ENCODE data around the gene ACOT8. TPM values are rescaled to one million over a fixed set of nuclear protein-coding genes. Genes with fewer than 3 reads are reported as not detected.
A peak's percentile ranks its signal among the peaks of the same experiment; 100 is the strongest.
"Not testable (repeated sequence)": the region's sequence is repeated elsewhere in the genome, so short reads cannot be mapped to it uniquely, and the experiment has no call there.

ACOT8 gene
- total RNA-seq, 1 donor from 2014 or later: 15.9 TPM

GRCh38 chr20:45833883-45834796, 23.1 kb downstream of the ACOT8 start:
- Mint-ChIP-seq H3K4me3 (ENCODE audit: unreplicated experiment) (peak overlapping the region; percentile 89), H3K27ac (ENCODE audit: unreplicated experiment) (peak overlapping the region; percentile 87), H3K4me1 (ENCODE audit: low read depth) (peaks cover 41% of the 10 kb centered on the region), H3K36me3 (ENCODE audit: low read depth) (peaks cover 1% of the 10 kb centered on the region), H3K27me3 (ENCODE audit: low read depth) (no peaks in the 10 kb centered on the region), H3K9me3 (ENCODE audit: low read depth) (no peaks in the 10 kb centered on the region)
- DNase-seq (ENCODE audit: low spot score): peak; percentile 92
- TF ChIP-seq CTCF (IDR thresholded peaks at IDR 0.05): no peak

DNA sequence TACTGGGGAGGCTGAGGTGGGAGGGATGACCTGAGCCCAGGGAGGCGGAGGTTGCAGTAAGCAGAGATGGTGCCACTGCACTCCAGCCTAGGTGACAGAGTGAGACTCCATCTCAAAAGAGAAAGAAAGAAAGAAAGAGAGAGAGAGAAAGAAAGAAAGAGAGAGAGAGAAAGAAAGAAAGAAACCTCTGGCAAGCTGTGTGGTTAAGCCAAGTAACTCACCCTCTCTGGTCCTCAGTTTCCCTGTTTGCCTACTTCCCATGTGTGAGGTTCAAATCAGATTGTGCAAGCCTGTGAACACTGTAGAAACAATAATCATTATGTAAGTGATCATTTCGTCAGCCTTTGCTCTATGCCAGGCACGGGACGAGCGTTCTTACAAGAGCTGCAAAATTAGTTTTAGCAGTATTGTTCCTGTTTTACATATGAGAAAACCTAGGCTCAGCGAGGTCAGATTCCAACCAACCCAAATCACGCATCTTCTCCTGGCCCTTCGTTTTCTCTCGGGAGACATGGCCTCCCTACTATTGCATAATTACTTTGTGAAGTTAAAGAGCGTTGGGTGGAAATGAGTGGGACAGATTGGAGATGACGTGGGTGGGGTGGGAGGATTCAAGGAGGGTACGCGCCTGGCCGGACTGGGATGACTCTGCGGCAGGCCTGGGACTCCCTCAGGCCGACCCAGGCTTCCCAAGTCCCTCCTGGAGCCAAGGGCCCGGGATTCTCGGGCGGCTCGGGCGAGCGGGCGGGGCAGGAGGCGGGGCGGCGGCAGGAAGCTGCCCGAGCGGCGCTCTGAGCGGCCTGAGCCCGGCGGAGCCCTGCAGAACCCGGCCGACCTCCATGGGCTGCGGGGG, 23.9 kb downstream of the ACOT8 start, which contains the start of gene SNX21:
SNX21 (plus strand) TSS at position 770 of the 853 bp plus-strand sequence. CDS start 121 bp downstream, outside the sequence.
- no peak for DNase-seq (ENCODE audit: low spot score)
- no peak for TF ChIP-seq CTCF (IDR thresholded peaks at IDR 0.05)
- Mint-ChIP-seq H3K36me3 (ENCODE audit: low read depth) (peaks cover 1% of the 10 kb centered on the region), H3K9me3 (ENCODE audit: low read depth) (no peaks in the 10 kb centered on the region), H3K27ac (ENCODE audit: unreplicated experiment) (peak within 1 kb of the TSS; percentile 87), H3K4me3 (ENCODE audit: unreplicated experiment) (peak within 1 kb of the TSS; percentile 89), H3K4me1 (ENCODE audit: low read depth) (peaks cover 50% of the 10 kb centered on the region), H3K27me3 (ENCODE audit: low read depth) (no peaks in the 10 kb centered on the region)

GRCh38 chr20:45832619-45833018, 24.6 kb downstream of the ACOT8 start:
- Mint-ChIP-seq H3K27me3 (ENCODE audit: low read depth) (no peaks in the 10 kb centered on the region), H3K4me3 (ENCODE audit: unreplicated experiment) (peak overlapping the region; percentile 89), H3K36me3 (ENCODE audit: low read depth) (peaks cover 1% of the 10 kb centered on the region), H3K4me1 (ENCODE audit: low read depth) (peaks cover 56% of the 10 kb centered on the region), H3K27ac (ENCODE audit: unreplicated experiment) (peak overlapping the region; percentile 85), H3K9me3 (ENCODE audit: low read depth) (no peaks in the 10 kb centered on the region)
- TF ChIP-seq CTCF (IDR thresholded peaks at IDR 0.05): no peak
- DNase-seq (ENCODE audit: low spot score): no peak

DNA sequence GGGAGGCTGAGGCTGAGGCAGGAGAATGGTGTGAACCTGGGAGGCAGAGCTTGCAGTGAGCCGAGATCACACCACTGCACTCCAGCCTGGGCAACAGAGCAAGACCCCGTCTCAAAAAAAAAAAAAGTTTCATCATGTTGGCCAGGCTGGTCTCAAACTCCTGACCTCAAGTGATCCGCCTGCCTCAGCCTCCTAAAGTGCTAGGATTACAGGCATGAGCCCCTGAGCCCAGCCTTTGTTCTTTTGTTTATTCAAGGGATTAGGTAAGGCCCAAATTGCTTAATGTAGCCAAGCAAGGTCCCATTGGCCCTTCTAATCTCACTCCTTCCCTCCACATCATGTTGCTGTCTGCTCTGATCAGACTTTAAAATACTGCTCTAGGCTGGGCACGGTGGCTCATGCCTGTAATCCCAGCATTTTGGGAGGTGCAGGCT, 27.5 kb downstream of the ACOT8 start:
- not testable (repeated sequence) for H3K27me3 Mint-ChIP-seq (ENCODE audit: low read depth); H3K4me3 Mint-ChIP-seq (ENCODE audit: unreplicated experiment); H3K9me3 Mint-ChIP-seq (ENCODE audit: low read depth); DNase-seq (ENCODE audit: low spot score); H3K36me3 Mint-ChIP-seq (ENCODE audit: low read depth)
- peaks cover 51% of the 10 kb centered on the region for H3K4me1 Mint-ChIP-seq (ENCODE audit: low read depth)
- H3K27ac Mint-ChIP-seq (ENCODE audit: unreplicated experiment): peak overlapping the region; percentile 35

DNA sequence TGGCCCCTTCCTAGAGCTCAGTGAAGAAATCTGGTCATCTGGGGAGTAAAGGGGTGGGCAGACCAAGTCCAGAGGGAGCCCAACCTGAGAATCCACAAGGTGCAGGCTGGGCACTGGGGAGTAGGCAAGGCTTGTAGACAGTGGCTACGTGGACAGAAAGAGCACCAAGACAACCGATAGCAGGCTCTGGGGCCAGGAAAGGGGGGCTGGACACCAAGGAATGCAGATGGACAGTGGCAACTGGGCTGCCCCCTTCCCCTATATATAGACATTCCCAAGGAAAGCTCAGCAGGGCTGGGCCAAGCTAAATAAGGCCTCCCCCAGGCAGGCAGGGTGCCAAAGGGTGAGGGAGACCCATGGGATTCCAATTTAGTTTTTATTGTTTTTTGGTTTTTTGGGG, 28.6 kb downstream of the ACOT8 start:
- no peak for DNase-seq (ENCODE audit: low spot score)
- no peak for TF ChIP-seq CTCF (IDR thresholded peaks at IDR 0.05)
- Mint-ChIP-seq H3K36me3 (ENCODE audit: low read depth) (no peaks in the 10 kb centered on the region), H3K4me3 (ENCODE audit: unreplicated experiment) (no peak overlapping the region), H3K27ac (ENCODE audit: unreplicated experiment) (peak overlapping the region; percentile 94), H3K9me3 (ENCODE audit: low read depth) (no peaks in the 10 kb centered on the region), H3K4me1 (ENCODE audit: low read depth) (peaks cover 52% of the 10 kb centered on the region), H3K27me3 (ENCODE audit: low read depth) (peaks cover 4% of the 10 kb centered on the region)

Data from chondrocyte (in vitro differentiated cells).